HG02763 (cell line): ENCODE data around the gene PLCH2.

Experiments used
- ATAC-seq: cut with Tn5 transposase; IDR thresholded peaks from one replicate; pipeline ENCODE4 v1.9.1; 2021; ENCODE audit warnings: mild to moderate bottlenecking, moderate library complexity; ENCODE audit not compliant: unreplicated experiment

PLCH2 gene, protein sequence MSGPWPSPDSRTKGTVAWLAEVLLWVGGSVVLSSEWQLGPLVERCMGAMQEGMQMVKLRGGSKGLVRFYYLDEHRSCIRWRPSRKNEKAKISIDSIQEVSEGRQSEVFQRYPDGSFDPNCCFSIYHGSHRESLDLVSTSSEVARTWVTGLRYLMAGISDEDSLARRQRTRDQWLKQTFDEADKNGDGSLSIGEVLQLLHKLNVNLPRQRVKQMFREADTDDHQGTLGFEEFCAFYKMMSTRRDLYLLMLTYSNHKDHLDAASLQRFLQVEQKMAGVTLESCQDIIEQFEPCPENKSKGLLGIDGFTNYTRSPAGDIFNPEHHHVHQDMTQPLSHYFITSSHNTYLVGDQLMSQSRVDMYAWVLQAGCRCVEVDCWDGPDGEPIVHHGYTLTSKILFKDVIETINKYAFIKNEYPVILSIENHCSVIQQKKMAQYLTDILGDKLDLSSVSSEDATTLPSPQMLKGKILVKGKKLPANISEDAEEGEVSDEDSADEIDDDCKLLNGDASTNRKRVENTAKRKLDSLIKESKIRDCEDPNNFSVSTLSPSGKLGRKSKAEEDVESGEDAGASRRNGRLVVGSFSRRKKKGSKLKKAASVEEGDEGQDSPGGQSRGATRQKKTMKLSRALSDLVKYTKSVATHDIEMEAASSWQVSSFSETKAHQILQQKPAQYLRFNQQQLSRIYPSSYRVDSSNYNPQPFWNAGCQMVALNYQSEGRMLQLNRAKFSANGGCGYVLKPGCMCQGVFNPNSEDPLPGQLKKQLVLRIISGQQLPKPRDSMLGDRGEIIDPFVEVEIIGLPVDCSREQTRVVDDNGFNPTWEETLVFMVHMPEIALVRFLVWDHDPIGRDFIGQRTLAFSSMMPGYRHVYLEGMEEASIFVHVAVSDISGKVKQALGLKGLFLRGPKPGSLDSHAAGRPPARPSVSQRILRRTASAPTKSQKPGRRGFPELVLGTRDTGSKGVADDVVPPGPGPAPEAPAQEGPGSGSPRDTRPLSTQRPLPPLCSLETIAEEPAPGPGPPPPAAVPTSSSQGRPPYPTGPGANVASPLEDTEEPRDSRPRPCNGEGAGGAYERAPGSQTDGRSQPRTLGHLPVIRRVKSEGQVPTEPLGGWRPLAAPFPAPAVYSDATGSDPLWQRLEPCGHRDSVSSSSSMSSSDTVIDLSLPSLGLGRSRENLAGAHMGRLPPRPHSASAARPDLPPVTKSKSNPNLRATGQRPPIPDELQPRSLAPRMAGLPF (N-terminal part only)

DNA sequence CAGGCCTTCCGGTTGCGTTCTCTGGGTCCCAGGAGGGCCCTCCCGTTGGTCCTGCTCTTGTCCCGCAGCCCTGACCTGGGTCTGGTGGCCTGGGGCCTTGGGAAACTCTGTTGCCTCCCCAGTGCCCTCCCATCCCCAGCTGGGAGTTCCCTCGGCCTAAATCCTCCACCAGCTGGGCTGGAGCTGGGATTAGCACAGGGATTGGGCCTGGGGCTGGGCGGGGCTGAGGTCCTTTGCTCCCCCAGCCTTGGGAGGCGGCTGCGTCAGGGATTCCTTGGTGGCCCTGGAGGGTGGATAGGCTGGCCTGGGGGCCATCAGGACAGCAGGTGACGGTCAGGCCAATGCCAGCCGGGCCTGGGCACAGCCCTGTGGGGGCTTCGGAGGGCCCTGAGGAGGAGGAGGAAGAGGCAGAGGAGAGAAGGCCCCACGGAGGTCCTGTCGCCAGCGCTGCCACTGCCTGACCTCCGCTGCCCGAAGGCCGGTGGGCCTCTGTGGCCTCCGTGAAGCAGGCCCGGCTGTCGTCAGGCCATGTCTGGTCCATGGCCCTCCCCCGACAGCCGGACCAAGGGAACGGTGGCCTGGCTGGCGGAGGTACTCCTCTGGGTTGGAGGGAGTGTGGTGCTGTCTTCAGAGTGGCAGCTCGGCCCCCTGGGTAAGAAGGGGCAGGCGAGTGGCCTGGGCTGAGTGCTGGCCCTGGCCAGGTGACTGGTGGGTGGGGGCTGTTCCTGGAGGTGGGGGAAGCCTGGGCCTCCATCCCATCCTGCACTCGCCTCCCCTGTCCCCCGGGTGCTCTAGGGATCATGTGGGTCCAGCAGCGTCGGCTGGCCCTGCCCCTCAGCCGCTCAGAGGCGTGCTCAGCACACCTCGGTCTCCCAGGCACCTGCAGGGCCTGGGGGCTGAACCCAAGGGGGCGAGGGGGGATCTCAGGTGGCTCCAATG lies at the start of gene PLCH2:
TSS of gene PLCH2 (plus strand) at position 229 of the 939 bp plus-strand sequence. CDS start at position 529, 300 bp downstream.
- no peak for ATAC-seq

DNA sequence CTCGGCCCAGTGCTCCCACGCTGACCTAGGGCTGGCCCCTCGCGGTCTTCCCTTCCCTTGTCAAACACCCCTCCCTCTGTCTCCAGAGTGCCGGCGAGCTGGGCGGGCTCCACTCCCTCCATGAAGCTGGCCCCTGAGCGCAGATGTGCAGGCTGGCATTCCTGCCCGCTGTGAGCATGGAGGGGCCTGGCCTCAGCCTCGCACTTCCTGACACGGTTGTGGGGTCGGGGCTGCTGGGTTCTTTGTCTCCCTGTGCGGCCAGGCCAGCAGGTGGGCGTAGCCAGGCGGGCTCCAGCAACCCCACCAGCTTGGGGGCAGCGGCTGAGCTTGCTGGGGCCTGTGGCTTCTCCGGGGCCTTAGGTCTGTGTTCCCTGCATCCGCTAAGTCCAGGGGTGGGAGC lies 49.5 kb upstream of the PLCH2 start:
- no peak for ATAC-seq

DNA sequence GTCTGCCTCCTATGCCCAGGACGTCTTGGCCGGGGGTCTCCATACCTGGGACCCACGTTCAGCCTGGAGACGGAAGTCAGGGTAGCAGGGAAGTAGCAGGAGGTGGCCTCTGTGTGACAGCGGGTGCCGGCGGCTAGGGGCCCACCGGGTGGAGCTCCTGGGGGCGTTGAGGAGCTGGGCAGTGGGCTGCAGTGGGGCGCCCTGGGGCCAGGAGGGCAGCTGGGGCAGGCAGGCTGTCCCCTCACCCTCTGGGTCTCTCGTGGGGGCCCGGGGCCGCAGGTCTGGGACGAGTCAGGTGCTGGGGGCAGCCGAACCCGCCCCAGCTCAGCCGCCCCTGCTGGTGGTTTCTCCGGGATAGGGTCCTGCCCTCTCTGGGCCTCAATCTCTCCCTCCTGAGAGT lies 49.0 kb upstream of the PLCH2 start:
- ATAC-seq, result no peak

DNA sequence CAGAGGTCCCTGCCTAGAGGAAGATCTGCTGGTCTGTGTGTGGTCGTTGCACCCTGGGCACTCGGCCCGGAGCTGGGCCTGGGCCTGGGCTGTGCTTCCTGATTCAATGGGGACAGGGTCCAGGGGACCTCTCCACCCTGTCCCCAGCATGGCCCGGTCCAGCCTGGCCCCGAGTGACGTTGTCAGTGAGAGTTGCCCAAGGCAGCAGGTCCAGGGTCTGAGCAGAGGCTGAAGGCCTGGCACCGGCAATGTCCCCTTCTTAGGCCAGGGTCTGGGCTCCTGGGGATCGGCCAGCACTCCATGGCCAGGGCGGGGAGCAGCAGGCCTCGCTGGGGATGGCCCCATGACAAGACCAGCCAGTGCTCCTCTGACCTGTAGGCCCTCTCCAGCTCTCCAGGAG lies 48.1 kb upstream of the PLCH2 start:
- no peak for ATAC-seq

DNA sequence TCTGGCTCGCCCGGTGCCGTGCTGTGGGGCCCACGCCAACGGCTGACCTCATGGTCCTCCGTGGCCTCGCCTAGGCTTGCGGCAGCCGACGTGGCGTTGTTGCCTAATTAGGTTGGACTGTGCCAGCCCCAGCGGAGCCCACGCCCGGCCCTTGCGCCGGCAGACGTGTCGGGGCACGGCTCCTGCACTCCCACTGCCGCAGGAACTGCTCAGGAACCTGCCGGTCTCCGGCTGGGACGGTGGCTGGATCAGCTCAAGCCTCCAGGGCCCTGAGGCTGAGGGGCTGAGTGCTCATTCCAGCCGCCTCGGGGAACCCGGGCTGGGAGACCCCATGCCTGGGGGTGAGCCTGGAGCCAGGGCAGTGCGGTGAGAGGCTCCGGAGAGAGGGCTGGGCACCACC lies 47.6 kb upstream of the PLCH2 start:
- ATAC-seq, result no peak

DNA sequence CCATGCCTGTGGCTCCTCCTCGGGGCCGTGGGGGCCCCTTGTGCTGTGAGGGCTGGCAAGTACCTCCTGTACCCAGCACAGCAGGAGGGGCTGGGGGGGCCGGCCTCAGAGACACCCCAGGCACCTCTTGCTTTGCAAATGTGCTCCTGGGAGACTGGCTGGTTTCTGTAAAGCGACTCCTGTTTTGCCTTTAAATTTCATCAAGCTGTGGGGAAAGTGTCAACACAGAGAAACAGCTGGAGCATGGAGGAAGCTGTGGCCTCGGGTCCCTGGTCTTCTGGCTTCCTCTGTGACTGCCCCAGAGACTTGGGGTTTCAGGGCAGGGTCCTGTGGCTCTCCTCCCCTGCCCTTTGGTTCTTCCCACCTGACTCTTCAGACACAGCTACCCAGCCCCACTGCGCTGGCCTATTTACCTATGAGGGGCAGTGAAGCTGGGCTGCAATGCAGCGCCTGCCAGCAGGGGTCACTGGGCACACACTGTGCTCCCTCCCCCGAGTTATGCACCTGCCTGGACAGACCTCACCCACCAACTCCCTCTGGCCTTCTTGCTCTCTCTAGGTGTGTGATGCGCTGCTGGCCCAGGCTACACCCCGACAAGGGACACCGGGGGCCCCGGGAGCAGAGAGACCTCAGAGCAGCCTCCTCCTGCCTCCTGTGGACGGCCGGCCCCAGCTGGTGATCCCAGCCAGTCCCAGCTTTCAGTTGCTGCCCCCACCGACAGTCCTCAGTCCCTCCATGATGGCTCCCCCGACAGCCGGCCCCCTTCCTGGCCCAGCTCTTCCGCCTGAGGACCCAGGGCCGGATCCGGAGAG lies 46.1 kb upstream of the PLCH2 start:
- no peak for ATAC-seq

DNA sequence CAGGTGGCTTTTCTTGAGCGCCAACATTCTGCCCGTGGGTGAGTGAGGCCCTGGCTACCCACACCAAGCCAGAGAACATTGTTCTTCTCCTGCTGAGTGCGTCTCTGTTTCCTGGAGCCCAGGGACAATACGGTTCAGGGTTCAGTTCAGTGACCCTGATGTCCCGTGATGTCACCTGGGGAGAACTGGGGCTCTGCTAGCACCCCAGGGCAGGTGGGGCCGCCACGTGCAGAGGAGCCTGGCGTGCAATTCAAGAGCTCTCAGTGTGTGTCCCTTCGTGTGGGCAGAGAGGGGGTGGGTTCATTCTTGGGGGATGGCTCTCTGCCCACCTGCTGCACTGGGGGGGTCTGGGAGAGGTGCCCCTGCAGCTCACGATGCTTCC lies 45.5 kb upstream of the PLCH2 start:
- ATAC-seq, result no peak

DNA sequence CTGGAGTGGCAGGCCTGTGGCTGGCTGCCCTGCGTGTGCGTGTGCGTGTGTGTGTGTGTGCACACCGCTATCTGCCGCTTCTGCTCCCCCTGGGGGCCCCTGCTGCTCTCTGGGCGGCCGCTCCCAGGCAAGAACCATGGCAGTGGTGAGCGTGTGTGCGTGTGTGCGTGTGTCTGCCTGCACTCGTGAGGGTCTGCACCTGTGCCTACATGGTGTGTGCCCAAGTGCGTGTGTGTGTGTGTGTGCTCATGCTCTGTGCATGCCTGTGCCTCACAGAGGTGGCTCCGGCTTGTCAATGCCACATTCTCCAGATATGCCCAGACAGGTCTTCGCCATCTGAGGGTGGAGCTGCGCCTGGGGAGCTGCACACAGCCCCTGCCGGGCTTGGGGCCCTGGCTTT lies 45.0 kb upstream of the PLCH2 start:
- ATAC-seq, result no peak

DNA sequence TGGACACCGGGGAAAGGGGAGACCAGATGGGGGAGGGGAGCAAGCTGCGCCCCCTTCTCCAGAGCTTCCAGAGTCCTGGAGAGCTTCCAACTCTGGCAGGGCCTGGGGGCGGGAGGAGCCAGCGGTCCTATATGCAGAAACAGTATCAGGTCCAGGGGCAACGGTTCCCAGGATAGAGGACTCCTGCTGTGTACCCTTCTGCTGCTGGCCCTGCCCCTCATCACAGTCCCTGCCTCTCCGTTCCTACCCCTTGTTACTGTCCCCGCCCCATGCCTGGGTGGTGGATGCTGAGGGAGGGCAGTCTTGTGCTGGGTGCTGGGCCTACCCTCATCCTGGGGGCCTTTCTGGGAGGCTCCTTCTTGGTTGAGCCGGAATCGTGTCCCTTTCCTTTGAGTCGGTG lies 44.6 kb upstream of the PLCH2 start:
- no peak for ATAC-seq

DNA sequence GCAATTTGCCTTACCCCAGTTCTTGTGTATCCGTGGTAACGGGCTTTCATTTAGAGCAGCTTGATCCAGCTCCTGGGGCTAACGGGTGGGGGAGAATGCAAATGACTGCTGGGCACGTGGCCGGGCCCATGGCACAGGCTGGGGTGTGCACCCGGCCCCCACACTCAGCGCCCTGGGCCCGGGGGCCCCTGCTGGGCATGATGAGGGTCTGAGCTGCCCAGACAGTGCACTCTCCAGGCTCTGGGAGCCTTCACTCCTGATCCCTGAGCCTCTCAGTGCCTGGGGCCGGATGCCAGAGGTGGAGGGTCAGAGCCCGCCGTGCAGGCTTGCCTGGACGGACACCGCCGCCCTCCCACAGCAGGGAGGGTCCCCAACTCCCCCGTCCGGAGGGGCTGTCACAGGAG lies 43.6 kb upstream of the PLCH2 start:
- ATAC-seq, result no peak

DNA sequence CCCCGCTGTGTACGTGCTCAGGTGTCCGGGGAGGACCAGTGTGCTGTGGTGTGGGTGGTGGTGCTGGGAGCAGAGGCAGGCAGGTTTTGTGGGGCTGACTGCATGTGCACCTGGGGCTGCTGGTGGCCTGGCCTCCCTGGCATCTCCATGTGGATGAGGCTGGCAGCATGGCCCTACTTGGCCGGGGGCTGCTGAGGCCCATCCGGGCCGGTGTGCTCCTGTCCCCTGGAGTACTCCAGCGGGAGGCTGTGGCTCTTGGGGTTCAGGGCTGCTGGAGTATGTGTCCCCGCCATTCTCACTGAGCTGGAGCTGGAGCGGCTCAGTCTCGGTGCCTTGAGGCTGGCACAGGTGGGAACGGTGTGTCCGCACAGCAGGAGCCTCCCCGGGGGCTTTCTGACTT lies 42.9 kb upstream of the PLCH2 start:
- no peak for ATAC-seq

DNA sequence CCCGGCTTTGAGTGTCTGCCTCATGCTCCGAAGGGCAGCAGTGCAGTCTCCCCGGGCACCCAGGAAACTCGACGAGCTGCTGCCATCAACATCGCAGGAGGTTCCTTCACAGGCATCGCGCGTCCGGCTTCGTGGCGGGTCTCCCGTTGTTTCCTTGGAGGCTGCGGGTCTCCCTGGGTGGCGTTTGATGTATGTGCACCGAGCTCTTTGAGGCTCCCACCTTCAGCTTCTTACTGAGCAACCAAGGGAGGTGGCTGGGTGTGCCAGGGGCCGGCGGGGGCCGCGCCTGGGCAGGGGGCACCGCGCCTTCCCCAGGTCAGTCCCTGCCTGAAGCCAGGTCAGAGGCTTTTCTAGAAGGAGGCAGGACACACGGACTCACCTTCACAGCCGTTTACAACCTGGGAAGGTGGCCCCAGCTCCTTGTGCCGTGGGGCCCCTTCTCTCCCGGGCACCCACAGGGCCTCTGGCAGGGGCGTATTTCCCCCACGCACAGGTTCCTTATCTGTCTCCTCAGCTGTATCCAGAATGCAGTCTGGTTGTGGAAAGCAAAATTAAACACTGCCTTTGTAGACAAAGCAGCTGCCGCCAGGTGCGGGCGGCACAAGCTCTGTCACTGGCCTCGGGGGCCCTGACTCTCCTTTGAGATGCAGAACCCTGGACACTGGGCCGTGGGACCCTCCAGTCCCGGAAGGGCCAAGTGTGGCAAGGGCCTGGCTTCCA lies 42.0 kb upstream of the PLCH2 start:
- no peak for ATAC-seq

DNA sequence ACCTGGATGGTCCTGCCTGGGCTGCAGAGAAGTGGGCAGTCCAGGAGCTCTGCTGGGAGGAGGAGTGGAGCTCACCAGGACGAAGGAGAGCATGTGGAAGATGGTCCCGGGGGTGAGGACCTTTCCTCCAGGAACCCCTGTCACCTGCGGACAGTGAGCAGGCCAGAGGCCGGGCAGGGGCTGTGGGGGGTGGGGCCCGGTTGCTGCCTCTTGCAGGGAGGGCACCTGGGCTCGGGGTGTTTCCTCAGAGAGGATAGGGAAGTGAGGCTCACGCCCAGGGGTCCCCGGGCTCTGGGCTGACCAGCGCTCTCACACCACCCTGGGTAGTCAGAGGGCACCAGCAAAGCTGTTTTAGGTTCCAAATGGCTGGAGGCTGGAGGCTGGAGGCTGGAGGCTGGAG lies 41.0 kb upstream of the PLCH2 start:
- no peak for ATAC-seq

DNA sequence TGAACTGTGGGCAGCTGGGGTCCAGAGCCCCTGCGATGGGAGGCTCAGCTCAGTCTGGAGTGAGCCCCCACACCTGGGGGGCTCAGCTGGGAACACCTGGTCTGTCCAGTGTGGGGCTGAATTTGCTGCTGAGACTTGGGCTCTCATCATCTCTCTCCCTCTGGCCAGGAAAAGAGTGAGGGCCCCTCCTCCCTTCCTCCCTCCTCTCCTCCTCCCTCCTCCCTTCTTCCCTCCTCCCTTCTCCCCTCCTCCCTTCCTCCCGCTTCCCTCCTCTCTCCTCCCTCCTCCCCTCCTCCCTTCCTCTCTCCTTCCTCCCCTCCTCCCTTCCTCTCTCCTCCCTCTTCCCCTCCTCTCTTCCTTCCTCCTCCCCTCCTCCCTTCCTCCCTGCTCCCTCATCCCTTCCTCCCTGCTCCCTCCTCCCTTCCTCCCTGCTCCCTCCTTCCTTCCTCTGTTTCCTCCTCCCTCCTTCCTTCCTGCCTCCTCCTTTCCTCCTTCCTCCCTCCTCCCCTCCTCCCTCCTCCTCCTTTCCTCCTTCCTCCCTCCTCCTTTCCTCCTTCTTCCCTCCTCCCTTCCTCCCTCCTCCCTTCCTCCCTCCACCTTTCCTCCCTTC lies 40.2 kb upstream of the PLCH2 start:
- no peak for ATAC-seq

DNA sequence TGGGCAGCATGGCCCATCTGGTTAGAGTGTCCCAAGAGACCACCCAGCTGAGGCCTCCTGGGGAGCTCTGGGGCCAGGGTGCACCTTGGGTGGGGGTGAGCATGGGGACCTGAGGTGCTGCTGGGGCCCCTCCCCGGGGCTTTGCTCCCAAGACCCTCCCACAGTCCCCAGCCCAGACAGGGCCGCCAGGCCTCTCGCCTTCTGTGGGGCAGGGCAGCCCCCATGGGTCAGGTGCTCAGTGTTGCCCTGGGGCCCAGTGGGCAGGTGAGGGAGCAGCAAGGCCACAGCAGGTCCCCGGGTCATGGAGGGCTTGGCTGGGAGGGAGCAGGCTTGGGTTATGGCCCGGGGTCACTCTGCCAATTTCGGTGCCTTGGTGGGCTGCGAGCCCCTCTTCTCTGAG lies 39.2 kb upstream of the PLCH2 start:
- ATAC-seq, result no peak

DNA sequence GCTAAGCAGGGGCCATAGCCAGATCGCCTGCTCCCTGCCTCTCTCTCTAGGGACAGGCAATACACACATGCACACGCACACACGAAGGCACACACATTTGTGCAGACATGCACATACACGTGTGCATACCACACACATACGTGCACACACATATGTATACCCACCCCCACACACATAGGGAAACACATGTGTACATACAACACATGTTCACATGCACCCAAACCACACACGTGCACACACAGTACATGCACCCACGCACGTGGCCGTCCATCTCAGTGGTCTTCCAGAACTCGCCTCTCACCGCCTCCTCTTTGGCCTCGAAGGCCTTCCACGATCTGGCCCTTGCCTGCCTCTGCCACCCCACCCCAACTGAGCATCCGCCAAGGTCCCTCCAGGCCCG lies 38.5 kb upstream of the PLCH2 start:
- ATAC-seq, result no peak

DNA sequence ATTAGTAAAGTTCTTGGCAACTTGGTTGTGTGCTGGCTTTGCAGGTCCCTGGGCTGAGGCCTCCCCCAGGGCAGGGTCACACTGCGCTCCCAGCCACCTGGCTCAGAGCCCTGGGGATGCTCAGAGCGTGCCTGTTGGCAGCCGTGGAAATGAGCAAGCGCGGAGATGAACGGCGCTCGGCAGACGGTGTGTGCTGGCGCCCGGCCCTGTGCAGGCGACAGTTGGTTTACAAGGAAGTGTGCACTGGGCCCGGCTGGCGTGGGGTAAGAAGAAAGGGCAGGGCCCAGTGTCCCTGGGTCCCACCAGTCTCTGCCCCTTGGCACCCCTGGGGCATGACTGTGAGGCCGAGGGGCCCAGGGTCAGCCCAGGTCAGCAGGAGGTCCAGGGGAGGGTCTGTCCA lies 38.1 kb upstream of the PLCH2 start:
- no peak for ATAC-seq

DNA sequence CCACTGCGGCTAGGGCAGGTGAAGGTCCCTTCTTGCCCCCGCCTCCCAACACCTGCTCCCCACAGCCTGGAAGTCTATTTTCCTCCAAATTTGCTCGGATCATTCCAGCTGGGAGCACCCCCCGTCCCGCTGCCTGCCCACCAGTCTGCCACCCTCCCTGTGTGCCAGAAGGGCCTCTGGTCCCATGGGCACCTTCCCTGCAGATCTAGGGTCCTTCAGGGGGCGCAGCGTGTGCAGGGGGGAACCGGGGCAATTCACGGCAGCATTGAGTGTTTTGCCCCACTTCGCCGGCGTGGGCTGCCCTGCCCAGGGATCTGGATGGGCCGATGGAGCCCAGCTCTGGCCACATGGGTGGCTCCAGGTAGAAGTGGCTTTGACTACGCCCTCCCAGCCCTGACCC lies 37.4 kb upstream of the PLCH2 start:
- ATAC-seq, result no peak
